ENCODE measurements around the gene CPAMD8. TPM values are rescaled to one million over a fixed set of nuclear protein-coding genes. Genes with fewer than 3 reads are reported as not detected.
"Not testable (repeated sequence)": the region's sequence is repeated elsewhere in the genome, so short reads cannot be mapped to it uniquely, and the experiment has no call there.

CPAMD8 gene
- polyA plus RNA-seq, 1 donor = 7.8 TPM

GRCh38 chr19:16886305-16886880 lies 140.2 kb downstream of the CPAMD8 start:
- Histone ChIP-seq H3K36me3 (ENCODE audit: control insufficient read depth, insufficient read depth, low read length) (no peaks in the 10 kb centered on the region), H3K27ac (ENCODE audit: low read length) (no peak overlapping the region), H3K27me3 (ENCODE audit: control insufficient read depth, insufficient read depth, low read length) (no peaks in the 10 kb centered on the region), H3K4me1 (ENCODE audit: control insufficient read depth, insufficient read depth, low read length) (peaks cover 7% of the 10 kb centered on the region), H3K9me3 (ENCODE audit: control insufficient read depth, low read depth, low read length) (peaks cover 6% of the 10 kb centered on the region), H3K4me3 (ENCODE audit: low read length) (no peak overlapping the region)
- WGBS (ENCODE audit: insufficient coverage, low lambda C conversion rate) = no CpG with 5 or more reads among the region's 20 CpGs
- peak; percentile 36 to 67 for DNase-seq

- H3K4me3 ChIP-seq (ENCODE audit: low read length) = no peak overlapping the region
- peaks cover 3% of the 10 kb centered on the region for H3K36me3 ChIP-seq (ENCODE audit: control insufficient read depth, insufficient read depth, low read length)
- H3K9me3 ChIP-seq (ENCODE audit: control insufficient read depth, low read depth, low read length) = peaks cover 13% of the 10 kb centered on the region
- no peak for DNase-seq
- WGBS (ENCODE audit: insufficient coverage, low lambda C conversion rate) = no CpG with 5 or more reads among the region's 5 CpGs
- H3K4me1 ChIP-seq (ENCODE audit: control insufficient read depth, insufficient read depth, low read length) = peaks cover 7% of the 10 kb centered on the region
- H3K27ac ChIP-seq (ENCODE audit: low read length) = no peak overlapping the region
- H3K27me3 ChIP-seq (ENCODE audit: control insufficient read depth, insufficient read depth, low read length) = no peaks in the 10 kb centered on the region
These were observed 141.4 kb downstream of the CPAMD8 start for GRCh38 chr19:16885166-16885565.

- Histone ChIP-seq H3K4me1 (ENCODE audit: control insufficient read depth, insufficient read depth, low read length) (peaks cover 3% of the 10 kb centered on the region), H3K36me3 (ENCODE audit: control insufficient read depth, insufficient read depth, low read length) (peaks cover 18% of the 10 kb centered on the region), H3K27me3 (ENCODE audit: control insufficient read depth, insufficient read depth, low read length) (no peaks in the 10 kb centered on the region), H3K4me3 (ENCODE audit: low read length) (no peak overlapping the region), H3K9me3 (ENCODE audit: control insufficient read depth, low read depth, low read length) (peaks cover 27% of the 10 kb centered on the region), H3K27ac (ENCODE audit: low read length) (no peak overlapping the region)
- WGBS (ENCODE audit: insufficient coverage, low lambda C conversion rate) = no CpG with 5 or more reads among the region's 3 CpGs
- no peak for DNase-seq
These were observed 143.1 kb downstream of the CPAMD8 start for GRCh38 chr19:16883522-16883921.

GRCh38 chr19:16882146-16882545 lies 144.5 kb downstream of the CPAMD8 start:
- H3K4me3 ChIP-seq (ENCODE audit: low read length) = no peak overlapping the region
- no CpG with 5 or more reads among the region's 3 CpGs for WGBS (ENCODE audit: insufficient coverage, low lambda C conversion rate)
- H3K4me1 ChIP-seq (ENCODE audit: control insufficient read depth, insufficient read depth, low read length) = no peaks in the 10 kb centered on the region
- H3K27ac ChIP-seq (ENCODE audit: low read length) = no peak overlapping the region
- no peak for DNase-seq
- H3K27me3 ChIP-seq (ENCODE audit: control insufficient read depth, insufficient read depth, low read length) = no peaks in the 10 kb centered on the region
- peaks cover 32% of the 10 kb centered on the region for H3K36me3 ChIP-seq (ENCODE audit: control insufficient read depth, insufficient read depth, low read length)
- peaks cover 39% of the 10 kb centered on the region for H3K9me3 ChIP-seq (ENCODE audit: control insufficient read depth, low read depth, low read length)

- no peak overlapping the region for H3K27ac ChIP-seq (ENCODE audit: low read length)
- DNase-seq = no peak
- no peak overlapping the region for H3K4me3 ChIP-seq (ENCODE audit: low read length)
- H3K27me3 ChIP-seq (ENCODE audit: control insufficient read depth, insufficient read depth, low read length) = no peaks in the 10 kb centered on the region
- peaks cover 46% of the 10 kb centered on the region for H3K9me3 ChIP-seq (ENCODE audit: control insufficient read depth, low read depth, low read length)
- peaks cover 44% of the 10 kb centered on the region for H3K36me3 ChIP-seq (ENCODE audit: control insufficient read depth, insufficient read depth, low read length)
- no peaks in the 10 kb centered on the region for H3K4me1 ChIP-seq (ENCODE audit: control insufficient read depth, insufficient read depth, low read length)
- no CpG with 5 or more reads among the region's 8 CpGs for WGBS (ENCODE audit: insufficient coverage, low lambda C conversion rate)
These were observed 145.6 kb downstream of the CPAMD8 start for GRCh38 chr19:16880884-16881554.

GRCh38 chr19:16878181-16878965 lies 148.2 kb downstream of the CPAMD8 start:
- Histone ChIP-seq H3K9me3 (ENCODE audit: control insufficient read depth, low read depth, low read length) (peaks cover 56% of the 10 kb centered on the region), H3K27me3 (ENCODE audit: control insufficient read depth, insufficient read depth, low read length) (no peaks in the 10 kb centered on the region), H3K27ac (ENCODE audit: low read length) (no peak overlapping the region), H3K4me1 (ENCODE audit: control insufficient read depth, insufficient read depth, low read length) (no peaks in the 10 kb centered on the region), H3K36me3 (ENCODE audit: control insufficient read depth, insufficient read depth, low read length) (peaks cover 53% of the 10 kb centered on the region), H3K4me3 (ENCODE audit: low read length) (no peak overlapping the region)
- DNase-seq = no peak
- WGBS (ENCODE audit: insufficient coverage, low lambda C conversion rate) = no CpG with 5 or more reads among the region's 55 CpGs

DNA sequence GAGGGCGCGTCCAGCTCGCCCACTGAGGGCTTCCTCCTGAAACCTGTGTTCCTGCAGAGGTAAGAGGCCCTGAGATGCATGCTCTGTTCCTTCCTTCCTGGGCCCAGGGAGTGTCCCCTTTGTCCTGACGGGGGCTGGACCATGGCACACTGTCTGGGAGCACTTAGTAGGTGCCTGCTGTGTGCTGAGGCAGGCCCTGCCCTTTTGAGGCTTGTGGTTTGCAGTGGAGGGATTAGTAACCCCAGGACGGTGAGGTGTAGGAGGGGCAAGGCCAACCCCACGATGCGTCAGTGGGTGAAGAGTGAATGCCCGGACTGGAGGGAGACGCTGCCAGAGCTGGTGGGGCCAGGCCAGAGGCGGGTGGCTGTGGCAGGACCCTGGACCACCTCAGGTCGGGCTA lies 149.0 kb downstream of the CPAMD8 start:
- H3K27ac ChIP-seq (ENCODE audit: low read length) = no peak overlapping the region
- no peak for DNase-seq
- H3K4me3 ChIP-seq (ENCODE audit: low read length) = no peak overlapping the region
- peaks cover 61% of the 10 kb centered on the region for H3K36me3 ChIP-seq (ENCODE audit: control insufficient read depth, insufficient read depth, low read length)
- no peaks in the 10 kb centered on the region for H3K27me3 ChIP-seq (ENCODE audit: control insufficient read depth, insufficient read depth, low read length)
- H3K4me1 ChIP-seq (ENCODE audit: control insufficient read depth, insufficient read depth, low read length) = no peaks in the 10 kb centered on the region
- no CpG with 5 or more reads among the region's 11 CpGs for WGBS (ENCODE audit: insufficient coverage, low lambda C conversion rate)
- H3K9me3 ChIP-seq (ENCODE audit: control insufficient read depth, low read depth, low read length) = peaks cover 53% of the 10 kb centered on the region

DNA sequence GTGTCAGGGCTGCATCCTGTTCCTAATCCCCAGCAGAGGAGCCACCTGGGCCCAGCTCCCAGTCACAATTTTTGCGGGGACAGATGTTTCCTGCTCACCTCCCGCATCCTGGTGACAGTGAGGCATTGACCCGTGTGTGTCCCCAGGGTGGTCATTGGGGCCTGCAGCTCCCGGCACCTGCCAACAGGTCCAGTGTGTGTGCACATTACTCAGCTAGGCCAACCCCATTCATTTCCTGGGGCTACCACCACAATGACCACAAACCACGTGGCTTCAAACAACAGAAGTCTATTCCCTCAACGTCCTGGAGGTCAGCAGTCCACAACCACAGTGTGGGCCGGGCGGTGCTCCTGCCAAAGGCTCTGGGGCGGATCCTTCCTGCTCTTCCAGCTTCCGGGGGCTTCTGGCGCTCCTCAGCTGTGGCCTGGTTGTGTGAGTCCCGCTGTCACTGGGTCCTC lies 149.7 kb downstream of the CPAMD8 start:
- H3K27me3 ChIP-seq (ENCODE audit: control insufficient read depth, insufficient read depth, low read length) = no peaks in the 10 kb centered on the region
- no CpG with 5 or more reads among the region's 12 CpGs for WGBS (ENCODE audit: insufficient coverage, low lambda C conversion rate)
- H3K4me1 ChIP-seq (ENCODE audit: control insufficient read depth, insufficient read depth, low read length) = no peaks in the 10 kb centered on the region
- peaks cover 53% of the 10 kb centered on the region for H3K9me3 ChIP-seq (ENCODE audit: control insufficient read depth, low read depth, low read length)
- peaks cover 64% of the 10 kb centered on the region for H3K36me3 ChIP-seq (ENCODE audit: control insufficient read depth, insufficient read depth, low read length)
- H3K4me3 ChIP-seq (ENCODE audit: low read length) = no peak overlapping the region
- DNase-seq = no peak
- no peak overlapping the region for H3K27ac ChIP-seq (ENCODE audit: low read length)

DNA sequence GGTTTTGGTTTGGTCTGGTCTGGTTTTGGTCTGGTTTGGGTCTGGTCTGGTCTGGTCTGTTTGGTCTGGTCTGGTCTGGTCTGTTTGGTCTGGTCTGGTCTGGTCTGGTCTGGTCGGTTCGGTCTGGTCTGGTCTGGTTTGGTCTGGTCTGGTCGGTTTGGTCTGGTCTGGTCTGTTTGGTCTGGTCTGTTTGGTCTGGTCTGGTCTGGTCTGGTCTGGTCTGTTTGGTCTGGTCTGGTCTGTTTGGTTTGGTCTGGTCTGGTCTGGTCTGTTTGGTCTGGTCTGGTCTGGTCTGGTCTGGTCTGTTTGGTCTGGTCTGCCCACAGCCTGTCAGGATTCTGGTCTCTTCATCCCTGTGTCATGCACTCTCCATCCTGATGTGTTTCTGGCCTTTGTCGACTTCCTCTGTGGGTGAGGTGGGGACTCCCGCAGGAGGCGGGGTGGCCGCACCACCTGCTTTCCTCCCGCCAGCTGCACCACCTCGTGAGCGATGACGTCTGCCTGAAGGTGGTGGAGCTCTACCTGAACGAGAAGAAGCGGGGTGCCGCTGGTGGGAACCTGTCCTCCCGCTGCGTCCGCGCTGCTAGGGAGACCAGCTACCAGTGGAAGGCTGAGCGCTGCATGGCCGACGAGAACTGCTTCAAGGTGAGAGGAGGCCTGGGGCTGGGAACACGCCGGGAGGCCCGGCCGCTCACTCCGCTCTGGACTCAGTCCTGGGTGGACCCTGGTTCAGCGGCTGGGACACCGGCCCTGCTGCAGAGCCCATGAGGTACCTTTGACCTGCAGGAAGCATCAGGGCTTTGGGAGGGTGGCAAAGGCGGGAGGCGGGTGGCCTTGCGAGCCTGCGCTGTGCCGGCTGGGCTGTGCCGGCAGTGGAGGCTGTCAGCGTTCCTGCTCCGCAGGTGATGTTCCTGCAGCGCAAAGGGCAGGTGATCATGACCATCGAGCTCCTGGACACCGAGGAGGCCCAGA lies 150.7 kb downstream of the CPAMD8 start:
- DNase-seq = no peak
- WGBS (ENCODE audit: insufficient coverage, low lambda C conversion rate) = no CpG with 5 or more reads among the region's 39 CpGs
- Histone ChIP-seq H3K4me3 (ENCODE audit: low read length) (no peak overlapping the region), H3K4me1 (ENCODE audit: control insufficient read depth, insufficient read depth, low read length) (no peaks in the 10 kb centered on the region), H3K36me3 (ENCODE audit: control insufficient read depth, insufficient read depth, low read length) (peaks cover 74% of the 10 kb centered on the region), H3K27ac (ENCODE audit: low read length) (no peak overlapping the region), H3K9me3 (ENCODE audit: control insufficient read depth, low read depth, low read length) (peaks cover 51% of the 10 kb centered on the region), H3K27me3 (ENCODE audit: control insufficient read depth, insufficient read depth, low read length) (no peaks in the 10 kb centered on the region)

DNA sequence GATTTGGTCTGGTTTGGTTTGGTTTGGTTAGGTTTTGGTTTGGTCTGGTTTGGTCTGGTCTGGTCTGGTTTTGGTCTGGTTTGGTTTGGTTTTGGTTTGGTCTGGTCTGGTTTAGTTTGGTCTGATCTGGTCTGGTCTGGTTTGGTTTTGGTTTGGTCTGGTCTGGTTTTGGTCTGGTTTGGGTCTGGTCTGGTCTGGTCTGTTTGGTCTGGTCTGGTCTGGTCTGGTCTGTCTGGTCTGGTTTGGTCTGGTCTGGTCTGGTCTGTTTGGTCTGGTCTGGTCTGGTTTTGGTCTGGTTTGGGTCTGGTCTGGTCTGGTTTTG lies 151.7 kb downstream of the CPAMD8 start:
- DNase-seq; H3K4me1 ChIP-seq (ENCODE audit: control insufficient read depth, insufficient read depth, low read length); H3K27ac ChIP-seq (ENCODE audit: low read length); H3K4me3 ChIP-seq (ENCODE audit: low read length); H3K27me3 ChIP-seq (ENCODE audit: control insufficient read depth, insufficient read depth, low read length): not testable (repeated sequence)
- Histone ChIP-seq H3K9me3 (ENCODE audit: control insufficient read depth, low read depth, low read length) (peaks cover 46% of the 10 kb centered on the region), H3K36me3 (ENCODE audit: control insufficient read depth, insufficient read depth, low read length) (peaks cover 74% of the 10 kb centered on the region)
